Endothelial cell of umbilical vein (primary cell): ENCODE measurements around the gene ATP2B2.

Experiments
- CTCF ChIP-seq, 2 donors: IDR thresholded peaks; 1 replicate in 1 of 2; 2 replicates in 1 of 2; pipeline ENCODE4 v1.5.1; 2011; ENCODE audit warnings: low read length in 2 of 2, mild to moderate bottlenecking in 2 of 2, moderate library complexity in 2 of 2, control low read depth in 1 of 2, inconsistent platforms in 1 of 2, low read depth in 1 of 2; ENCODE audit not compliant: insufficient read depth in 1 of 2; ENCODE audit errors: extremely low read depth in 1 of 2
- EZH2 ChIP-seq: IDR thresholded peaks from 2 replicates; pipeline ENCODE4 v1.6.1; 2012; ENCODE audit warnings: borderline replicate concordance, low read depth, mild to moderate bottlenecking, moderate library complexity, low read length, inconsistent platforms; ENCODE audit not compliant: severe bottlenecking

GRCh38 chr3:10344147-10344943 lies 161.0 kb downstream of the ATP2B2 start:
- TF ChIP-seq CTCF (IDR thresholded peaks at IDR 0.05; ENCODE audit: extremely low read depth in 1 of 2, insufficient read depth in 1 of 2, low read depth in 1 of 2, low read length in 2 of 2) = peak; percentile 89 to 94
- no peak for TF ChIP-seq EZH2
